MM.1S (cell line): ENCODE data around the gene RAD21L1.

ENCODE experiments used
- DNase-seq: peaks from one replicate; pipeline ENCODE4 v3.0.0-alpha.2; 2015
- H2AFZ ChIP-seq: fragments of 300-600 bp; sonication (generic); 2 replicates; pipeline ENCODE4 v1.6.0; 2016; ENCODE audit warnings: antibody characterized with exemption, low read length
- H3F3A ChIP-seq: fragments of 300-600 bp; sonication (generic); 2 replicates; pipeline ENCODE4 v1.6.1; 2016; ENCODE audit warnings: mild to moderate bottlenecking, antibody characterized with exemption, low read length, moderate library complexity, mixed read lengths; ENCODE audit not compliant: insufficient read depth
- H3K27ac ChIP-seq: fragments of 300-600 bp; sonication (generic); 2 replicates; pipeline ENCODE4 v1.5.1; 2016; ENCODE audit warnings: mild to moderate bottlenecking, low read length
- H3K27me3 ChIP-seq: fragments of 300-600 bp; sonication (generic); replicated peaks from 2 replicates; pipeline ENCODE4 v1.6.0; 2016; ENCODE audit warnings: low read length; ENCODE audit not compliant: insufficient read depth
- H3K36me3 ChIP-seq: fragments of 300-600 bp; sonication (generic); replicated peaks from 2 replicates; pipeline ENCODE4 v1.6.1; 2016; ENCODE audit warnings: mild to moderate bottlenecking, low read length, mixed read lengths; ENCODE audit not compliant: insufficient read depth
- H3K4me1 ChIP-seq: fragments of 300-600 bp; sonication (generic); 2 replicates; pipeline ENCODE4 v1.6.1; 2016; ENCODE audit warnings: low read length, mixed read lengths
- H3K4me2 ChIP-seq: fragments of 300-600 bp; sonication (generic); 2 replicates; pipeline ENCODE4 v1.6.0; 2016; ENCODE audit warnings: low read depth, low read length
- H3K4me3 ChIP-seq: fragments of 300-600 bp; sonication (generic); 2 replicates; pipeline ENCODE4 v1.5.1; 2016; ENCODE audit warnings: low read length, mixed read lengths
- H3K79me2 ChIP-seq: fragments of 300-600 bp; sonication (generic); 2 replicates; pipeline ENCODE4 v1.6.1; 2016; ENCODE audit warnings: mixed run types, low read length, mixed read lengths
- H3K9ac ChIP-seq: fragments of 300-600 bp; sonication (generic); 2 replicates; pipeline ENCODE4 v1.6.1; 2016; ENCODE audit warnings: low read length, mixed read lengths
- H3K9me2 ChIP-seq: fragments of 300-600 bp; sonication (generic); replicated peaks from 2 replicates; pipeline ENCODE4 v1.6.1; 2016; ENCODE audit warnings: mild to moderate bottlenecking, low read length, mixed read lengths; ENCODE audit not compliant: insufficient read depth
- H3K9me3 ChIP-seq: fragments of 300-600 bp; sonication (generic); replicated peaks from 2 replicates; pipeline ENCODE4 v1.6.1; 2016; ENCODE audit warnings: mild to moderate bottlenecking, low read length, mixed read lengths; ENCODE audit not compliant: insufficient read depth
- H4K20me1 ChIP-seq: fragments of 300-600 bp; sonication (generic); 2 replicates; pipeline ENCODE4 v1.6.1; 2016; ENCODE audit warnings: mild to moderate bottlenecking, low read length, moderate library complexity, mixed read lengths; ENCODE audit not compliant: insufficient read depth
- EZH2 ChIP-seq: fragments of 300-600 bp; sonication (generic); optimal IDR thresholded peaks from 2 replicates; pipeline ENCODE3; 2017; ENCODE audit warnings: low read depth, mild to moderate bottlenecking, antibody characterized with exemption, low read length, mixed read lengths
- EZH2phosphoT487 ChIP-seq: fragments of 300-600 bp; sonication (generic); IDR thresholded peaks from 2 replicates; pipeline ENCODE4 v1.6.1; 2018; ENCODE audit warnings: antibody characterized with exemption, low read length
- TF ChIP-seq, protein P1 (sequence below): fragments of 300-600 bp; sonication (generic); IDR thresholded peaks from 2 replicates; pipeline ENCODE4 v1.5.1; 2016; ENCODE audit warnings: antibody characterized with exemption, low read length, mixed read lengths

RAD21L1 gene

DNA sequence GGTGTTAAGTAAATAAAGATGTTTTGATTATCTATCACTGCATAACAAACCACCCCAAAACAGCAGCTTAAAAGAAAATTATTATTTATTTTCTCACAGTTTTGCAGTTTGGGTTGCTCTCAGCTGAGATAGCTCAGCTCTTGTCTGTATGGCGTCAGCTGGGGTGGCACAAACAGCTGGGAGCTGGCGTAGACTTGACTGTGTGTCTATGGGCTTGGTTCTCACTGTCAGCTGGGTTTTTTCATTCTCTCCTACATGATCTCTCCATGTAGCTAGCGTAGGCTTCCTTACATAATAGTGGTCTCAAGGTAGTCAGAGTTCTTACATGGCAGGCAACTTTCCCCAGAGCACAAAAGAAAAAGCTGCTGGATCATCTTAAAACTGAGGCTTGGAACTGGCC lies 34.5 kb upstream of the RAD21L1 start:
- no peak overlapping the region for H3K4me3 ChIP-seq
- TF ChIP-seq, protein P1, sequence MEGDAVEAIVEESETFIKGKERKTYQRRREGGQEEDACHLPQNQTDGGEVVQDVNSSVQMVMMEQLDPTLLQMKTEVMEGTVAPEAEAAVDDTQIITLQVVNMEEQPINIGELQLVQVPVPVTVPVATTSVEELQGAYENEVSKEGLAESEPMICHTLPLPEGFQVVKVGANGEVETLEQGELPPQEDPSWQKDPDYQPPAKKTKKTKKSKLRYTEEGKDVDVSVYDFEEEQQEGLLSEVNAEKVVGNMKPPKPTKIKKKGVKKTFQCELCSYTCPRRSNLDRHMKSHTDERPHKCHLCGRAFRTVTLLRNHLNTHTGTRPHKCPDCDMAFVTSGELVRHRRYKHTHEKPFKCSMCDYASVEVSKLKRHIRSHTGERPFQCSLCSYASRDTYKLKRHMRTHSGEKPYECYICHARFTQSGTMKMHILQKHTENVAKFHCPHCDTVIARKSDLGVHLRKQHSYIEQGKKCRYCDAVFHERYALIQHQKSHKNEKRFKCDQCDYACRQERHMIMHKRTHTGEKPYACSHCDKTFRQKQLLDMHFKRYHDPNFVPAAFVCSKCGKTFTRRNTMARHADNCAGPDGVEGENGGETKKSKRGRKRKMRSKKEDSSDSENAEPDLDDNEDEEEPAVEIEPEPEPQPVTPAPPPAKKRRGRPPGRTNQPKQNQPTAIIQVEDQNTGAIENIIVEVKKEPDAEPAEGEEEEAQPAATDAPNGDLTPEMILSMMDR, result no peak
- TF ChIP-seq EZH2phosphoT487, result no peak
- TF ChIP-seq EZH2, result no peak
- no peak overlapping the region for H2AFZ ChIP-seq

DNA sequence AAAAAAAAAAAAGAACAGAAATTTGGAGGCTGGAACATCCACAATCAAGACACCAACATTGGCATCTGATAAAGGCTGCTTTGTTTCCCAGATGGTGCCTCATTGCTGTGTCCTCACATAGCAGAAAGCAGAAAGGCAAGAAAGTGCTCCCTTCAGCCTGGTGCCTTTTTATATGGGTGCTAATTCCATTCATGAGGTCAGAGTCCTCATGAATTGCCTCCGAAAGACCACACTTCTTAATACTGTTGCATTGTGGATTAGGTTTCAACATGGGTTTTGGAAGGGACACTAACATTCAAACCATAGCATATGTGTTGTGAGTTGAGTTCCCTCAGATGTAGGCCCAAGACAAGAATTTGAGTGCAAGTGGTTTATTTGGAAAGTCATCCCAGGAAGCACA lies 30.6 kb upstream of the RAD21L1 start:
- Histone ChIP-seq H3K79me2 (no peaks in the 10 kb centered on the region), H3K9me2 (no peaks in the 10 kb centered on the region), H3F3A (no peaks in the 10 kb centered on the region), H3K27ac (no peak overlapping the region), H3K9ac (no peak overlapping the region), H3K9me3 (no peaks in the 10 kb centered on the region), H3K4me3 (no peak overlapping the region), H4K20me1 (no peaks in the 10 kb centered on the region), H2AFZ (no peak overlapping the region), H3K4me2 (no peak overlapping the region), H3K4me1 (no peaks in the 10 kb centered on the region), H3K27me3 (no peaks in the 10 kb centered on the region), H3K36me3 (no peaks in the 10 kb centered on the region)
- TF ChIP-seq EZH2 (no peak), EZH2phosphoT487 (no peak)
- TF ChIP-seq, protein P1, result no peak
- no peak for DNase-seq

More for the DNA sequence above, 34.5 kb upstream of the RAD21L1 start:
- Histone ChIP-seq H3K36me3 (no peaks in the 10 kb centered on the region), H4K20me1 (no peaks in the 10 kb centered on the region), H3K4me1 (no peaks in the 10 kb centered on the region), H3K27ac (no peak overlapping the region), H3K9me3 (no peaks in the 10 kb centered on the region), H3K79me2 (no peaks in the 10 kb centered on the region), H3K27me3 (no peaks in the 10 kb centered on the region), H3F3A (no peaks in the 10 kb centered on the region), H3K9ac (no peak overlapping the region), H3K9me2 (no peaks in the 10 kb centered on the region), H3K4me2 (no peak overlapping the region)
- no peak for DNase-seq

DNA sequence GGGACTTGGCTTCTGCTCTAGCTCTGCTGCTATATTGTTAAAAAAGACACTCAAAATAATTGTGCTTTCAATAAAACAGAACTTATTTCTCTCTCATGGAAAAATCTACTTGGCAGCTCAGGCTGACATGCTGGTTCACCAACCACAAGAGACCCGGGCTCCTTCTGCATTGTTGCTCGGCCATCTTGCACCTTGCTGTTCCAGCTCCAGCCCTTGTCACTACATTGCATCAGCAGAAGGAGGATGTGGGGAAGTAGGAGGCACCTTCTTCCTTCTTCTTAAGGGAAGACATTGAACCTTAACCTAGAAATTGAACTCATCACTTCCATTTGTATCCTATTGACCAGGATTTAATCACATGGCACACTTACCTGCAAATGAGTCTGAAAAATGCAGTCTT lies 29.2 kb upstream of the RAD21L1 start:
- no peaks in the 10 kb centered on the region for H3F3A ChIP-seq
- TF ChIP-seq, protein P1, result no peak
- TF ChIP-seq EZH2phosphoT487 (no peak), EZH2 (no peak)
- H3K79me2 ChIP-seq, result no peaks in the 10 kb centered on the region
- no peak overlapping the region for H3K9ac ChIP-seq
- H3K4me1 ChIP-seq, result no peaks in the 10 kb centered on the region
- H4K20me1 ChIP-seq, result no peaks in the 10 kb centered on the region
- H2AFZ ChIP-seq, result no peak overlapping the region
- no peaks in the 10 kb centered on the region for H3K36me3 ChIP-seq
- no peaks in the 10 kb centered on the region for H3K27me3 ChIP-seq
- no peaks in the 10 kb centered on the region for H3K9me3 ChIP-seq
- no peak overlapping the region for H3K27ac ChIP-seq
- H3K9me2 ChIP-seq, result no peaks in the 10 kb centered on the region
- no peak for DNase-seq
- H3K4me3 ChIP-seq, result no peak overlapping the region
- no peak overlapping the region for H3K4me2 ChIP-seq
